ENCODE measurements around the gene RNF34.

The RNF34 gene

GRCh38 chr12:121440768-121441167 is 40.9 kb downstream of the RNF34 start:
- no peak for TF ChIP-seq POLR2A (IDR thresholded peaks at IDR 0.05; ENCODE audit: low read depth, low read length)
- no peak for DNase-seq (ENCODE audit: insufficient read length, low spot score)
- FAIRE-seq: no peak

- no peak for FAIRE-seq
- DNase-seq (ENCODE audit: insufficient read length, low spot score): no peak
These were observed 41.6 kb downstream of the RNF34 start for GRCh38 chr12:121441555-121441954.

GRCh38 chr12:121442028-121442948 is 42.4 kb downstream of the RNF34 start:
- TF ChIP-seq POLR2A (IDR thresholded peaks at IDR 0.05; ENCODE audit: low read depth, low read length): no peak
- FAIRE-seq (no peak), DNase-seq (ENCODE audit: insufficient read length, low spot score) (no peak)

More at GRCh38 chr12:121441555-121441954, 41.6 kb downstream of the RNF34 start:
- TF ChIP-seq POLR2A (IDR thresholded peaks at IDR 0.05; ENCODE audit: low read depth, low read length): no peak

- TF ChIP-seq POLR2A (IDR thresholded peaks at IDR 0.05; ENCODE audit: low read depth, low read length): no peak
- FAIRE-seq (peak; percentile 30), DNase-seq (ENCODE audit: insufficient read length, low spot score) (peak; percentile 98)
These were observed 43.4 kb downstream of the RNF34 start for GRCh38 chr12:121443193-121443870.

GRCh38 chr12:121443911-121444841 is 44.3 kb downstream of the RNF34 start:
- DNase-seq (ENCODE audit: insufficient read length, low spot score) (no peak), FAIRE-seq (no peak)
- TF ChIP-seq POLR2A (IDR thresholded peaks at IDR 0.05; ENCODE audit: low read depth, low read length): no peak

- FAIRE-seq (no peak), DNase-seq (ENCODE audit: insufficient read length, low spot score) (no peak)
- TF ChIP-seq POLR2A (IDR thresholded peaks at IDR 0.05; ENCODE audit: low read depth, low read length): no peak
These were observed 44.9 kb downstream of the RNF34 start for GRCh38 chr12:121444842-121445202.

GRCh38 chr12:121446750-121447149 is 46.8 kb downstream of the RNF34 start:
- no peak for FAIRE-seq
- TF ChIP-seq POLR2A (IDR thresholded peaks at IDR 0.05; ENCODE audit: low read depth, low read length): no peak
- DNase-seq (ENCODE audit: insufficient read length, low spot score): no peak

- DNase-seq (ENCODE audit: insufficient read length, low spot score): no peak
- TF ChIP-seq POLR2A (IDR thresholded peaks at IDR 0.05; ENCODE audit: low read depth, low read length): no peak
- no peak for FAIRE-seq
These were observed 48.9 kb downstream of the RNF34 start for GRCh38 chr12:121448771-121449315.

GRCh38 chr12:121451961-121452339 is 52.0 kb downstream of the RNF34 start:
- TF ChIP-seq POLR2A (IDR thresholded peaks at IDR 0.05; ENCODE audit: low read depth, low read length): no peak
- FAIRE-seq: no peak

GRCh38 chr12:121452340-121452984 is 52.5 kb downstream of the RNF34 start:
- TF ChIP-seq POLR2A (IDR thresholded peaks at IDR 0.05; ENCODE audit: low read depth, low read length): no peak
- FAIRE-seq (no peak), DNase-seq (ENCODE audit: insufficient read length, low spot score) (no peak)

More at GRCh38 chr12:121451961-121452339, 52.0 kb downstream of the RNF34 start:
- no peak for DNase-seq (ENCODE audit: insufficient read length, low spot score)

- no peak for TF ChIP-seq POLR2A (IDR thresholded peaks at IDR 0.05; ENCODE audit: low read depth, low read length)
- DNase-seq (ENCODE audit: insufficient read length, low spot score): no peak
- FAIRE-seq: no peak
These were observed 53.1 kb downstream of the RNF34 start for GRCh38 chr12:121452985-121453360.

- FAIRE-seq (no peak), DNase-seq (ENCODE audit: insufficient read length, low spot score) (no peak)
- TF ChIP-seq POLR2A (IDR thresholded peaks at IDR 0.05; ENCODE audit: low read depth, low read length): no peak
These were observed 53.7 kb downstream of the RNF34 start for GRCh38 chr12:121453629-121454028.

- FAIRE-seq: no peak
- no peak for DNase-seq (ENCODE audit: insufficient read length, low spot score)
These were observed 55.0 kb downstream of the RNF34 start for GRCh38 chr12:121454921-121455320.

More at GRCh38 chr12:121454921-121455320, 55.0 kb downstream of the RNF34 start:
- no peak for TF ChIP-seq POLR2A (IDR thresholded peaks at IDR 0.05; ENCODE audit: low read depth, low read length)
